MM.1S (cell line): ENCODE results near the gene BEGAIN.

Experiments
- DNase-seq: peaks from one replicate; pipeline ENCODE4 v3.0.0-alpha.2; 2015
- H2AFZ ChIP-seq: fragments of 300-600 bp; sonication (generic); 2 replicates; pipeline ENCODE4 v1.6.0; 2016; ENCODE audit warnings: antibody characterized with exemption, low read length
- H3F3A ChIP-seq: fragments of 300-600 bp; sonication (generic); 2 replicates; pipeline ENCODE4 v1.6.1; 2016; ENCODE audit warnings: mild to moderate bottlenecking, antibody characterized with exemption, low read length, moderate library complexity, mixed read lengths; ENCODE audit not compliant: insufficient read depth
- H3K27ac ChIP-seq: fragments of 300-600 bp; sonication (generic); 2 replicates; pipeline ENCODE4 v1.5.1; 2016; ENCODE audit warnings: mild to moderate bottlenecking, low read length
- H3K27me3 ChIP-seq: fragments of 300-600 bp; sonication (generic); replicated peaks from 2 replicates; pipeline ENCODE4 v1.6.0; 2016; ENCODE audit warnings: low read length; ENCODE audit not compliant: insufficient read depth
- H3K36me3 ChIP-seq: fragments of 300-600 bp; sonication (generic); replicated peaks from 2 replicates; pipeline ENCODE4 v1.6.1; 2016; ENCODE audit warnings: mild to moderate bottlenecking, low read length, mixed read lengths; ENCODE audit not compliant: insufficient read depth
- H3K4me1 ChIP-seq: fragments of 300-600 bp; sonication (generic); 2 replicates; pipeline ENCODE4 v1.6.1; 2016; ENCODE audit warnings: low read length, mixed read lengths
- H3K4me2 ChIP-seq: fragments of 300-600 bp; sonication (generic); 2 replicates; pipeline ENCODE4 v1.6.0; 2016; ENCODE audit warnings: low read depth, low read length
- H3K4me3 ChIP-seq: fragments of 300-600 bp; sonication (generic); 2 replicates; pipeline ENCODE4 v1.5.1; 2016; ENCODE audit warnings: low read length, mixed read lengths
- H3K79me2 ChIP-seq: fragments of 300-600 bp; sonication (generic); 2 replicates; pipeline ENCODE4 v1.6.1; 2016; ENCODE audit warnings: mixed run types, low read length, mixed read lengths
- H3K9ac ChIP-seq: fragments of 300-600 bp; sonication (generic); 2 replicates; pipeline ENCODE4 v1.6.1; 2016; ENCODE audit warnings: low read length, mixed read lengths
- H3K9me2 ChIP-seq: fragments of 300-600 bp; sonication (generic); replicated peaks from 2 replicates; pipeline ENCODE4 v1.6.1; 2016; ENCODE audit warnings: mild to moderate bottlenecking, low read length, mixed read lengths; ENCODE audit not compliant: insufficient read depth
- H3K9me3 ChIP-seq: fragments of 300-600 bp; sonication (generic); replicated peaks from 2 replicates; pipeline ENCODE4 v1.6.1; 2016; ENCODE audit warnings: mild to moderate bottlenecking, low read length, mixed read lengths; ENCODE audit not compliant: insufficient read depth
- H4K20me1 ChIP-seq: fragments of 300-600 bp; sonication (generic); 2 replicates; pipeline ENCODE4 v1.6.1; 2016; ENCODE audit warnings: mild to moderate bottlenecking, low read length, moderate library complexity, mixed read lengths; ENCODE audit not compliant: insufficient read depth
- EZH2 ChIP-seq: fragments of 300-600 bp; sonication (generic); optimal IDR thresholded peaks from 2 replicates; pipeline ENCODE3; 2017; ENCODE audit warnings: low read depth, mild to moderate bottlenecking, antibody characterized with exemption, low read length, mixed read lengths
- EZH2phosphoT487 ChIP-seq: fragments of 300-600 bp; sonication (generic); IDR thresholded peaks from 2 replicates; pipeline ENCODE4 v1.6.1; 2018; ENCODE audit warnings: antibody characterized with exemption, low read length
- TF ChIP-seq, protein P1 (sequence below): fragments of 300-600 bp; sonication (generic); IDR thresholded peaks from 2 replicates; pipeline ENCODE4 v1.5.1; 2016; ENCODE audit warnings: antibody characterized with exemption, low read length, mixed read lengths

The BEGAIN gene

GRCh38 chr14:100532154-100532861 lies 54.9 kb downstream of the BEGAIN start:
- H3K9ac ChIP-seq = no peak overlapping the region
- no peak for DNase-seq
- no peak overlapping the region for H3K4me2 ChIP-seq
- H4K20me1 ChIP-seq = no peaks in the 10 kb centered on the region
- H3K4me1 ChIP-seq = no peaks in the 10 kb centered on the region
- no peaks in the 10 kb centered on the region for H3K36me3 ChIP-seq
- H3K27me3 ChIP-seq = no peaks in the 10 kb centered on the region
- TF ChIP-seq EZH2phosphoT487 (no peak), EZH2 (no peak)
- TF ChIP-seq, protein P1, sequence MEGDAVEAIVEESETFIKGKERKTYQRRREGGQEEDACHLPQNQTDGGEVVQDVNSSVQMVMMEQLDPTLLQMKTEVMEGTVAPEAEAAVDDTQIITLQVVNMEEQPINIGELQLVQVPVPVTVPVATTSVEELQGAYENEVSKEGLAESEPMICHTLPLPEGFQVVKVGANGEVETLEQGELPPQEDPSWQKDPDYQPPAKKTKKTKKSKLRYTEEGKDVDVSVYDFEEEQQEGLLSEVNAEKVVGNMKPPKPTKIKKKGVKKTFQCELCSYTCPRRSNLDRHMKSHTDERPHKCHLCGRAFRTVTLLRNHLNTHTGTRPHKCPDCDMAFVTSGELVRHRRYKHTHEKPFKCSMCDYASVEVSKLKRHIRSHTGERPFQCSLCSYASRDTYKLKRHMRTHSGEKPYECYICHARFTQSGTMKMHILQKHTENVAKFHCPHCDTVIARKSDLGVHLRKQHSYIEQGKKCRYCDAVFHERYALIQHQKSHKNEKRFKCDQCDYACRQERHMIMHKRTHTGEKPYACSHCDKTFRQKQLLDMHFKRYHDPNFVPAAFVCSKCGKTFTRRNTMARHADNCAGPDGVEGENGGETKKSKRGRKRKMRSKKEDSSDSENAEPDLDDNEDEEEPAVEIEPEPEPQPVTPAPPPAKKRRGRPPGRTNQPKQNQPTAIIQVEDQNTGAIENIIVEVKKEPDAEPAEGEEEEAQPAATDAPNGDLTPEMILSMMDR = no peak
- H3F3A ChIP-seq = no peaks in the 10 kb centered on the region
- H3K9me2 ChIP-seq = no peaks in the 10 kb centered on the region
- no peaks in the 10 kb centered on the region for H3K79me2 ChIP-seq
- no peak overlapping the region for H3K27ac ChIP-seq
- no peak overlapping the region for H3K4me3 ChIP-seq
- H3K9me3 ChIP-seq = no peaks in the 10 kb centered on the region
- H2AFZ ChIP-seq = no peak overlapping the region

DNA sequence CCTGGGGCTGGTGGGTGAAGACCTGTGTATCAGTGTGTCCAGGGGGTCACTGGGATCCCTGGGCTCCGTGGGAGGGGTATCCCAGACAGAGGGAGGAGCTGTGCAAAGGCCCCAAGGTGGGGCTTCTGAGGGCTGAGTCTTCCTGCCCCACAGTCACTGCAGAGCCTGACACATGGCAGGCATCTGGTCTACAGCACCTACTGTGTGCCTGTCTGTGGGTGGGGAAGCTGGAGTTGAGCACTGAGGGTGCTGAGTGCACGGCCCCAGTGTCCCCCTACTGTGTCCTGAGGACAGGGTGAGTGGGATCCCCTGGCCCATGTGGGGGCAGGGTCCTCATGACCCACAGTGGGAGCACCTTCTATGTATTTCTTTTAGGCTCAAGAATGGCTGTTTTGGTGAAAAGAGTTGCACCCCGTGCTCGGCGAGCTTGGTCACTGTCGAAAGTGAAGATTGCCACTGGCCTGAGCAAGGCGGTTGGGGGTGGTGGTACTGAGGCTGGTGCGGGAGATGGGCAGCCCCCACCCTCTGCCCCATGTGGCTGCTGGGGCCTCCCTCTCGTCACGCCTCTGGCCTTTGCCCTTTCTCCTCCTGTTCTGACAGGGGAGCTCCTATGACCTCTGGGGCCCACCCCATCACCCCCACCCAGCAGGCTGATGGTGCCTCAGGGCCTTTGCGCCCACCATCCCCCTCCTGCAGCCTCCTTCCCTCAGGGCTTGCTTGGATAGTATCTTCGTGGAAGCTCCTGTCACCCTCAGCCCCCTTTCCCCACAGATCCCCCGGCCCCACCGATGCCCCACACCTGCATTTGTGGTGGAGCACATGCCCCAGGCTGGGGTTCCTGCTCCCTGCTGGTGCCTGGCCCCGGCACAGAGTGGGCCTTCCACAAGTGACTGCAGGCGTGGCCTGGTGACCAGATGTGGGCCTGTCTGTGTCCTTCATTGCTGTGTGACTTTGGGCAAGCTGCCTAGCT lies 55.8 kb downstream of the BEGAIN start:
- Histone ChIP-seq H3K27me3 (no peaks in the 10 kb centered on the region), H3K9me2 (no peaks in the 10 kb centered on the region), H4K20me1 (no peaks in the 10 kb centered on the region), H3K79me2 (no peaks in the 10 kb centered on the region), H3K27ac (no peak overlapping the region), H3K9me3 (no peaks in the 10 kb centered on the region), H2AFZ (no peak overlapping the region), H3K9ac (no peak overlapping the region), H3F3A (no peaks in the 10 kb centered on the region), H3K4me3 (no peak overlapping the region), H3K4me2 (no peak overlapping the region), H3K4me1 (no peaks in the 10 kb centered on the region), H3K36me3 (no peaks in the 10 kb centered on the region)
- no peak for DNase-seq
- TF ChIP-seq EZH2phosphoT487 (no peak), EZH2 (no peak)
- TF ChIP-seq, protein P1 = no peak

- Histone ChIP-seq H3K9me3 (no peaks in the 10 kb centered on the region), H3K36me3 (no peaks in the 10 kb centered on the region), H3K4me2 (no peak overlapping the region), H3K27ac (no peak overlapping the region), H3K9me2 (no peaks in the 10 kb centered on the region), H3K27me3 (no peaks in the 10 kb centered on the region), H3K9ac (no peak overlapping the region), H3K4me1 (no peaks in the 10 kb centered on the region), H4K20me1 (no peaks in the 10 kb centered on the region), H3K79me2 (no peaks in the 10 kb centered on the region), H3F3A (no peaks in the 10 kb centered on the region), H2AFZ (no peak overlapping the region), H3K4me3 (no peak overlapping the region)
- no peak for DNase-seq
- no peak for TF ChIP-seq EZH2
- TF ChIP-seq EZH2phosphoT487 = no peak
- TF ChIP-seq, protein P1 = no peak
Observed at GRCh38 chr14:100530270-100531072, 56.7 kb downstream of the BEGAIN start.
